Chondrocyte (in vitro differentiated cells): ENCODE measurements around the gene ELF5. TPM values are rescaled to one million over a fixed set of nuclear protein-coding genes. Genes with fewer than 3 reads are reported as not detected.

ENCODE experiments used
- DNase-seq: peaks from one replicate; pipeline ENCODE4 v3.0.0; 2021; ENCODE audit warnings: mixed read lengths, low spot score
- H3K27ac Mint-ChIP-seq: one replicate; pipeline ENCODE4 v1.8.0; 2021; ENCODE audit warnings: mild to moderate bottlenecking, moderate library complexity, mixed read lengths; ENCODE audit not compliant: unreplicated experiment
- H3K27me3 Mint-ChIP-seq: 2 replicates; pipeline ENCODE4 v1.8.0; 2021; ENCODE audit warnings: low read depth, mixed read lengths
- H3K36me3 Mint-ChIP-seq: 2 replicates; pipeline ENCODE4 v1.8.0; 2021; ENCODE audit warnings: low read depth, mixed read lengths
- H3K4me1 Mint-ChIP-seq: 2 replicates; pipeline ENCODE4 v1.8.0; 2021; ENCODE audit warnings: low read depth, mild to moderate bottlenecking, mixed read lengths
- H3K4me3 Mint-ChIP-seq: one replicate; pipeline ENCODE4 v1.8.0; 2021; ENCODE audit warnings: mild to moderate bottlenecking, moderate library complexity, mixed read lengths; ENCODE audit not compliant: unreplicated experiment
- H3K9me3 Mint-ChIP-seq: 2 replicates; pipeline ENCODE4 v1.8.0; 2021; ENCODE audit warnings: low read depth, mixed read lengths
- CTCF ChIP-seq: fragments of 200-600 bp; sonication (generic); IDR thresholded peaks from 2 replicates; pipeline ENCODE4 v1.5.0; 2021; ENCODE audit warnings: antibody characterized with exemption, mild to moderate bottlenecking, moderate library complexity
- total RNA-seq: library from RNA; stranded (reverse); gene quantifications from 3 replicates; pipeline ENCODE4 v1.2.1, GENCODE V29; 2021

Gene ELF5
- total RNA-seq, 1 donor from 2014 or later, result not detected

GRCh38 chr11:34495724-34496377, 17.7 kb downstream of the ELF5 start:
- H3K36me3 Mint-ChIP-seq, result no peaks in the 10 kb centered on the region
- no peak overlapping the region for H3K27ac Mint-ChIP-seq
- no peak for DNase-seq

GRCh38 chr11:34495239-34495723, 18.3 kb downstream of the ELF5 start:
- no peaks in the 10 kb centered on the region for H3K9me3 Mint-ChIP-seq
- H3K4me1 Mint-ChIP-seq, result no peaks in the 10 kb centered on the region

More at GRCh38 chr11:34495724-34496377, 17.7 kb downstream of the ELF5 start:
- Mint-ChIP-seq H3K4me1 (no peaks in the 10 kb centered on the region), H3K27me3 (peaks cover 4% of the 10 kb centered on the region), H3K4me3 (no peak overlapping the region), H3K9me3 (no peaks in the 10 kb centered on the region)
- TF ChIP-seq CTCF, result no peak

GRCh38 chr11:34493926-34494595, 19.5 kb downstream of the ELF5 start:
- TF ChIP-seq CTCF, result no peak
- Mint-ChIP-seq H3K27me3 (peaks cover 6% of the 10 kb centered on the region), H3K36me3 (no peaks in the 10 kb centered on the region), H3K4me3 (no peak overlapping the region), H3K4me1 (no peaks in the 10 kb centered on the region), H3K27ac (no peak overlapping the region), H3K9me3 (no peaks in the 10 kb centered on the region)
- no peak for DNase-seq

More at GRCh38 chr11:34495239-34495723, 18.3 kb downstream of the ELF5 start:
- Mint-ChIP-seq H3K36me3 (no peaks in the 10 kb centered on the region), H3K27me3 (peaks cover 4% of the 10 kb centered on the region), H3K27ac (no peak overlapping the region), H3K4me3 (no peak overlapping the region)
- DNase-seq, result no peak
- TF ChIP-seq CTCF, result no peak

DNA sequence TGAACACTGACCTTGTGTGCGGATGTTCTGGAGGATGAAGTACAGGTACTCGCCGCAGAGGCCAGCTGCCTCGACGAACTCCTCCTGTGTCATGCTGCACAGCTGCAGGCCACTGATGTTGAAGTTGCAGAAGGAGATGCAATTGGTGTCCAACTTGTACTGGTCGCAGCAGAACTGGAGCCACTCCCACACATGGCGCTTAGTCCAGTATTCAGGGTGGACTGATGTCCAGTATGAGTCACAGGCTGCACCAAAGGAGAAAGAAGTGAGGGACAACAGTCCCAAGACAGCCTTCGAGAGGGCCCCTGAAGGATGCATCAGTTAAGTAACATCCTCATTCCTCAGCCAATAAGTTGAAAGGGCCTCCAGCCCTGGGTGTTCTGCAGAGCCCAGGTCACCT, 20.1 kb downstream of the ELF5 start:
- no peaks in the 10 kb centered on the region for H3K4me1 Mint-ChIP-seq
- H3K27me3 Mint-ChIP-seq, result peaks cover 6% of the 10 kb centered on the region
- H3K9me3 Mint-ChIP-seq, result no peaks in the 10 kb centered on the region
- no peaks in the 10 kb centered on the region for H3K36me3 Mint-ChIP-seq
- no peak for TF ChIP-seq CTCF
- no peak for DNase-seq
- H3K4me3 Mint-ChIP-seq, result no peak overlapping the region
- H3K27ac Mint-ChIP-seq, result no peak overlapping the region

GRCh38 chr11:34492806-34493414, 20.7 kb downstream of the ELF5 start:
- no peaks in the 10 kb centered on the region for H3K36me3 Mint-ChIP-seq
- no peak for DNase-seq

More at GRCh38 chr11:34492806-34493414, 20.7 kb downstream of the ELF5 start:
- Mint-ChIP-seq H3K4me1 (no peaks in the 10 kb centered on the region), H3K27me3 (peaks cover 6% of the 10 kb centered on the region), H3K27ac (no peak overlapping the region), H3K9me3 (no peaks in the 10 kb centered on the region), H3K4me3 (no peak overlapping the region)
- peak; percentile 91 for TF ChIP-seq CTCF
